ENCODE results near the gene PTPRM.

DNA sequence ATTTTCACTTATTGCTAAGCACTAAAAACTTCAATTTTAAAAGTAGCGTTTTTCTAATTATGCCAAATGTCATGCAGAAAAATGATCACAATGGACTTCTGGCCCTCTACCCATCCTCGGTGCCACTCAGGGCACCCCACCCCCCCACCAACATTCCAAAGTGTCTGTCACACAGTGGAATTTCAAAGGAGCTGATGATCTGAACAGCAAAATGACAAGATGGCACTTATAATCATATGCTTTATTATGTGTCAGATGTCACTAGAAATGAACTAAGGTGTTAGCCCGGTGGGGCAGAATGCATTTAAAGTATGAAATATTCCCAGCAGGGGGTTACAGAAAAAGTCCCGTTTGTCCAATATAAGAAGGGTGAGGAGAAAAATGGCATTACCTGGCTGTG, 681.5 kb downstream of the PTPRM start:
- TF ChIP-seq, protein P1, sequence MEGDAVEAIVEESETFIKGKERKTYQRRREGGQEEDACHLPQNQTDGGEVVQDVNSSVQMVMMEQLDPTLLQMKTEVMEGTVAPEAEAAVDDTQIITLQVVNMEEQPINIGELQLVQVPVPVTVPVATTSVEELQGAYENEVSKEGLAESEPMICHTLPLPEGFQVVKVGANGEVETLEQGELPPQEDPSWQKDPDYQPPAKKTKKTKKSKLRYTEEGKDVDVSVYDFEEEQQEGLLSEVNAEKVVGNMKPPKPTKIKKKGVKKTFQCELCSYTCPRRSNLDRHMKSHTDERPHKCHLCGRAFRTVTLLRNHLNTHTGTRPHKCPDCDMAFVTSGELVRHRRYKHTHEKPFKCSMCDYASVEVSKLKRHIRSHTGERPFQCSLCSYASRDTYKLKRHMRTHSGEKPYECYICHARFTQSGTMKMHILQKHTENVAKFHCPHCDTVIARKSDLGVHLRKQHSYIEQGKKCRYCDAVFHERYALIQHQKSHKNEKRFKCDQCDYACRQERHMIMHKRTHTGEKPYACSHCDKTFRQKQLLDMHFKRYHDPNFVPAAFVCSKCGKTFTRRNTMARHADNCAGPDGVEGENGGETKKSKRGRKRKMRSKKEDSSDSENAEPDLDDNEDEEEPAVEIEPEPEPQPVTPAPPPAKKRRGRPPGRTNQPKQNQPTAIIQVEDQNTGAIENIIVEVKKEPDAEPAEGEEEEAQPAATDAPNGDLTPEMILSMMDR (IDR thresholded peaks at IDR 0.05): no peak
- TF ChIP-seq EP300 (IDR thresholded peaks at IDR 0.05): no peak
- no peak for TF ChIP-seq POLR2A (IDR thresholded peaks at IDR 0.05)

Measured in ovary (tissue), 3 donors.